Measurements from ENCODE around the gene RRN3. TPM values are rescaled to one million over a fixed set of nuclear protein-coding genes. Genes with fewer than 3 reads are reported as not detected.
"Not testable (repeated sequence)": the region's sequence is repeated elsewhere in the genome, so short reads cannot be mapped to it uniquely, and the experiment has no call there.

Gene RRN3, protein sequence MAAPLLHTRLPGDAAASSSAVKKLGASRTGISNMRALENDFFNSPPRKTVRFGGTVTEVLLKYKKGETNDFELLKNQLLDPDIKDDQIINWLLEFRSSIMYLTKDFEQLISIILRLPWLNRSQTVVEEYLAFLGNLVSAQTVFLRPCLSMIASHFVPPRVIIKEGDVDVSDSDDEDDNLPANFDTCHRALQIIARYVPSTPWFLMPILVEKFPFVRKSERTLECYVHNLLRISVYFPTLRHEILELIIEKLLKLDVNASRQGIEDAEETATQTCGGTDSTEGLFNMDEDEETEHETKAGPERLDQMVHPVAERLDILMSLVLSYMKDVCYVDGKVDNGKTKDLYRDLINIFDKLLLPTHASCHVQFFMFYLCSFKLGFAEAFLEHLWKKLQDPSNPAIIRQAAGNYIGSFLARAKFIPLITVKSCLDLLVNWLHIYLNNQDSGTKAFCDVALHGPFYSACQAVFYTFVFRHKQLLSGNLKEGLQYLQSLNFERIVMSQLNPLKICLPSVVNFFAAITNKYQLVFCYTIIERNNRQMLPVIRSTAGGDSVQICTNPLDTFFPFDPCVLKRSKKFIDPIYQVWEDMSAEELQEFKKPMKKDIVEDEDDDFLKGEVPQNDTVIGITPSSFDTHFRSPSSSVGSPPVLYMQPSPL
- polyA plus RNA-seq, result 10 to 100 TPM; 12.5 to 37.9 (median 15.8) TPM
- long read RNA-seq, donor 1, result 0 reads
- long read RNA-seq, donor 2, partial matches to known transcripts, result 0 of 2 reads
- long read RNA-seq, donor 2, other reads (novel, unspliced or antisense), result 0 of 2 reads
- long read RNA-seq, donor 3, partial matches to known transcripts, result 0 of 3 reads
- long read RNA-seq, donor 3, other reads (novel, unspliced or antisense), result 0 of 3 reads
- long read RNA-seq, donor 4, partial matches to known transcripts, result 0 of 1 reads
- long read RNA-seq, donor 4, other reads (novel, unspliced or antisense), result 0 of 1 reads
- long read RNA-seq, donor 5, partial matches to known transcripts, result 0 of 1 reads
- long read RNA-seq, donor 5, other reads (novel, unspliced or antisense), result 0 of 1 reads
- long read RNA-seq, donor 6, partial matches to known transcripts, result 180 of 196 reads
- long read RNA-seq, donor 6, other reads (novel, unspliced or antisense), result 12 of 196 reads
- long read RNA-seq, donor 7, partial matches to known transcripts, result 0 of 6 reads
- long read RNA-seq, donor 7, other reads (novel, unspliced or antisense), result 0 of 6 reads
- long read RNA-seq, donor 8, result 0 reads
- long read RNA-seq, donor 9, result 0 reads
- long read RNA-seq, donor 10, partial matches to known transcripts, result 39 of 70 reads
- long read RNA-seq, donor 10, other reads (novel, unspliced or antisense), result 25 of 70 reads

DNA sequence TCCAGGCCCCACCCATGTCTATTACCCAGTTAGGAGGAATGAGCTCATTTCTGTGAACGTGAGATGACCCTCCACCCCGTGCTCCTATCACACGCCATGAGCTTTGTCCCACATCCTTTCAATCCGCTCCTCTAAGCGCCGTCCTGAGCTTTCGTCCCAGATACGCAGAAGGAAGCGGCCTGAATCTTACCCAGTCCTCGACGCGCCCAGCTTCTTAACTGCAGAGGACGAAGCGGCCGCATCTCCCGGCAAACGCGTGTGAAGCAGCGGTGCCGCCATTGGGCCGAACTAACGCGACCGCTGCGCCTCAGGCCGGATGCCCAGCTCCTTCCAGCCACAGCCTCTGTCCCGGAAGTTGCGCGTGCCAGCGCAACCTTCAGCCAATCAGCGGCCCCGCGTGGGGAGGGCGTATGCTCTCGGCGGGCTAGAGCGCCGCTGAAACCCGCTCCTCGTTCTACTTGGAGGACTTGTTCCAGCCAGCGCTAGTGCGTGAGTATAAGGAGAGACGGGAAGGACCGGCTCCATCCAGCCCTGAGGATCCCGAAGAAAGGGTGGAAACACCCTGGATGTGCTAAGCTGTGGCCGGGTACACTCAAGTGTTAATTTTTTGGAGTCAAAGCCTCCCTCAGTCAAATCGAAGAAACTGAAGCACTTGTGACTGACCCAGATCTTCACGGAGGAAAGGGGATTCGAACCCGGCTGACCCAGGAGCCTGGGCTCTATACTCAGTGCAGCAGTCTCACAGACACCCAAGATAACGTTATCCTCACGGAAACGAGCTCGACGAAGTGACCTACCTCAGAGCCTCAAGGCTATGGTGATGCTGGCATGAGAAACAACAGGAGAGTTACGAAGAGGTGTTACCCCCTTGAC, at the start of gene RRN3:
RRN3 (minus strand) TSS at position 318 of the 873 bp plus-strand sequence; CDS start at position 279, 39 bp downstream.
- Histone ChIP-seq H3K27ac (ENCODE audit: low read depth in 1 of 3, low read length in 2 of 3) (peak within 1 kb of the TSS; percentile 88 to 98 (median 90)), H3K4me3 (ENCODE audit: low read depth in 1 of 3, low read length in 3 of 3) (peak within 1 kb of the TSS; percentile 60 to 76 (median 63))
- peak; percentile 93 to 97 for DNase-seq
- 2% methylated on average over 50 to 56 of the region's 56 CpGs for WGBS, 3 donors
- H3K27me3 ChIP-seq (ENCODE audit: control insufficient read depth in 3 of 3, insufficient read depth in 3 of 3, low read length in 3 of 3); H3K4me1 ChIP-seq (ENCODE audit: control insufficient read depth in 3 of 3, insufficient read depth in 2 of 3, low read depth in 1 of 3, low read length in 2 of 3); FAIRE-seq; H3K9me3 ChIP-seq (ENCODE audit: control insufficient read depth in 2 of 2, insufficient read depth in 1 of 2, low read depth in 1 of 2, low read length in 1 of 2); H3K36me3 ChIP-seq (ENCODE audit: control insufficient read depth in 3 of 3, insufficient read depth in 2 of 3, low read depth in 1 of 3, low read length in 3 of 3): not testable (repeated sequence)

DNA sequence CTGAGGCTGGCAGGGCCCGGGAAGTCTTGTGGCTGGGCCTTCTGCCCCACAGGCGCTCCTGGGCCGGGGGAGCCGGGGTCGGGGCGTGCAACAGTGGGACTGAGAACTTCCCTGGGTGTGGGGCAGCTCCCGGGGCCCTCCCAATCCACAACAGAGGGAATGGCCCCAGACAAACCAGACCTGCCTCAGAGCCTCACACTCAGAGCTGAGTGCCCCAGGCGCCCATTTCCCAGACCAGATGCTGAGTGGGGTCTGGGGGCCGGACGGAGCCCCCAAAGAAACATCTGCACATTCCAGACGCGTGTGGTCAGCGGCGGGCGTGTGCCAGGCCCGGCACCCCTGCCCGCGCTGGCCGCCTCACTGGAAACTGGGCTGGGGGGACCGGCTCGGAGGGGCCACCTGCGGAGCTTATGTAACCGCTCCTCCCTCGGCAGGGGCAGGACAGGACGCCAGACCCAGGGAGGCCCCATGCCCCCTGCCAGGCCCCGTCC, 49.6 kb upstream of the RRN3 start:
- H3K9me3 ChIP-seq (ENCODE audit: control insufficient read depth in 2 of 2, insufficient read depth in 1 of 2, low read depth in 1 of 2, low read length in 1 of 2); H3K36me3 ChIP-seq (ENCODE audit: control insufficient read depth in 3 of 3, insufficient read depth in 2 of 3, low read depth in 1 of 3, low read length in 3 of 3); H3K4me3 ChIP-seq (ENCODE audit: low read depth in 1 of 3, low read length in 3 of 3); H3K4me1 ChIP-seq (ENCODE audit: control insufficient read depth in 3 of 3, insufficient read depth in 2 of 3, low read depth in 1 of 3, low read length in 2 of 3); FAIRE-seq; DNase-seq; H3K27me3 ChIP-seq (ENCODE audit: control insufficient read depth in 3 of 3, insufficient read depth in 3 of 3, low read length in 3 of 3): not testable (repeated sequence)
- peak overlapping the region in 2 of 3 donors; percentile 51 to 74 for H3K27ac ChIP-seq (ENCODE audit: low read depth in 1 of 3, low read length in 2 of 3)
- WGBS, 3 donors, result 54 to 77% (median 70%) methylated on average over 18 to 26 of the region's 26 CpGs

DNA sequence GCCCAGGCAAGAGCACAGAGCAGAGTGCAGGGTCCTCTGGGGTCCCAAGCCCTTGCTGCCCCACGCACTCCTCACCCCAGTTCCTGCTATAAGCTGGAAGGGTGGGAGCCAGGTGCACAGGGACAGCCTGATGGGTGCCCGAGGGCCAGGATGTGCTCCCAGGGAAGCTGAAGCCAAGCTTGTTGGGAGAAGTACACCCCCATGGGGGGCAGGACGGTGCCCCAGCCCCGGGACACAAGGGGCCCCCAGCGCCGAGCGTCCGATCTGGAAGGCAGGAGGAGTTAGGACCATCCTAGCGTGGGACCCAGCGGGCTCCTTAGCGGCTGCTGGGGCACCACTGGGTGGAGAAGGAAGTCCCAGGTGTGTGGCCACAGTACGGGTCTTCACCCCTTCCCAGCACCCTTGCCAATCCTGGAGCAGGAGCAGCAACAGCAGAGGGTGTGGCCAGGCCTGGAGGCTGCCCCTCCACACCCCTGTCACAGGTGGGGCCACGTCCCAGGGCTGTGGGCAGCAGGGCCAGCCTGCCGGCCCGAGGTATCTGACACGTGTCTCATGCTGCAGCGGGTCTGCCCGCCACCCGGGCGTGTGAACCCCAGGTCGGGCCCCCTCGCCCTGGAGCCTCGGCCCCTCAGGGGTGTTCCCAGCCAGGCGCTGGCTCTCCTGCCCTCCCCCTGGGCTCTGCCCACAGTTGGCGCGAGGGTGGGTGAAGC, 49.0 kb upstream of the RRN3 start:
- H3K4me3 ChIP-seq (ENCODE audit: low read depth in 1 of 3, low read length in 3 of 3); H3K4me1 ChIP-seq (ENCODE audit: control insufficient read depth in 3 of 3, insufficient read depth in 2 of 3, low read depth in 1 of 3, low read length in 2 of 3); FAIRE-seq; H3K27ac ChIP-seq (ENCODE audit: low read depth in 1 of 3, low read length in 2 of 3); H3K27me3 ChIP-seq (ENCODE audit: control insufficient read depth in 3 of 3, insufficient read depth in 3 of 3, low read length in 3 of 3); H3K36me3 ChIP-seq (ENCODE audit: control insufficient read depth in 3 of 3, insufficient read depth in 2 of 3, low read depth in 1 of 3, low read length in 3 of 3); DNase-seq; H3K9me3 ChIP-seq (ENCODE audit: control insufficient read depth in 2 of 2, insufficient read depth in 1 of 2, low read depth in 1 of 2, low read length in 1 of 2): not testable (repeated sequence)
- WGBS, 3 donors, result 70 to 84% (median 74%) methylated on average over 13 to 24 of the region's 26 CpGs

DNA sequence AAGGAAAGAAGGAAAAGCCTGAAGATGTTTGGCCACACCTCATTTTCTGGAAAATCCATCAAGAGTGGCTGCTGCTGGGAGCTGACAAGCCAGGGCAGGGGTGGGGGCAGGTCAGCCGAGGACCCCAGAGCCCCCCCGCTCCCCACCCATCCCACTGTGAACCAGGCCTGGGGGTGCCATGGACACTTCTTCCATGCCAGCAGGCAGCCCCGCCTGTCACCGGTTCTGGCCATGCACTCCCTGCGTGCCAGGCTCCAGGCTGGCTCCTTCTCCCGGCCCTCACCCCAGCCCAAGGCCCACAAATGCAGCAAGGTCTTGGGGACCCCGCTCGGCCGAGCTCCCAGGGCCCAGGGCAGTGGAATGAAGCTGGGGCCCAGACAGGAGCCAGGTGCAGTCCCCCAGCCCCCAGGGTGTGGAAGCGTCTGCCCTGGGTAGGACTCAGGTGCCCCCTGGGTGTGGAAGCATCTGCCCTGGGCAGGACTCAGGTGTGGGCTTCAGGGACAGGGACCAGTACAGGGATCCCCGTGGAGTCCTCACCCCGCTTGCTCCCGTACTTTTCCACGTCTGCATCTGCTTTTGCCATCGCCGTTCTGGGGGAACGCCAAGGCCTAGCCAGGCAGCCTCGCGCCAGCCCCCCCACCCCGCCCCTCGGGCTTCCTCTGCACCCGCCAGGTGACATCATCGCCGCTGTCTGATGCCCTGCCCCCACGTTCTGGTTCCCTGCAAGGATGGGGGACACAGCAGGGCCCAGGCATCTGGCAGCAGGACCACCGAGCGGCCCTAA, 48.2 kb upstream of the RRN3 start:
- not testable (repeated sequence) for DNase-seq; H3K27ac ChIP-seq (ENCODE audit: low read depth in 1 of 3, low read length in 2 of 3)
- WGBS, 3 donors, result 81 to 91% (median 82%) methylated on average over 16 to 22 of the region's 27 CpGs

DNA sequence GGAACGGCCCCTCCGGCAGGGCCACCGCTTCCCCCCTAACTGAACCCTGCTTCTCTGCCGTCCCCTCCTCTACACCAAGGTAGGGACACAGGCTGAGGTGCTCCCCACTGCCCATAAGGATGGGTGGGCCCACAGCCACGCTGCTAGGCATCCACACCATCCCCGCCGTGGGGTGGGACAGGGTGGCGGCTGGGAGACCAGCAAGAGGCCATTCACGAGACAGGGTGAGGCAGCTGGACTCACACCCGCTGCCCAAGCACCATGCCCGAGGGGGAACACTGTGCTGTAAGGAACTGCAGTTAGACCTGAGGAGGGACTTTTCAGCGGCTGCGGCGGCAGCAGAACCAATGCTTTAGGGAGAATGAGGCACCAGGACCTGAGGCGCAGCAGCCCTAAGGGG, 47.5 kb upstream of the RRN3 start:
- WGBS, 3 donors, result 79 to 90% (median 88%) methylated on average over 11 to 12 of the region's 15 CpGs
- FAIRE-seq (no peak), DNase-seq (no peak)
- Histone ChIP-seq H3K27me3 (ENCODE audit: control insufficient read depth in 3 of 3, insufficient read depth in 3 of 3, low read length in 3 of 3) (no peaks in the 10 kb centered on the region), H3K4me1 (ENCODE audit: control insufficient read depth in 3 of 3, insufficient read depth in 2 of 3, low read depth in 1 of 3, low read length in 2 of 3) (no peaks in the 10 kb centered on the region), H3K36me3 (ENCODE audit: control insufficient read depth in 3 of 3, insufficient read depth in 2 of 3, low read depth in 1 of 3, low read length in 3 of 3) (peaks cover 0 to 2% (median 0%) of the 10 kb centered on the region in 3 donors), H3K4me3 (ENCODE audit: low read depth in 1 of 3, low read length in 3 of 3) (no peak overlapping the region), H3K27ac (ENCODE audit: low read depth in 1 of 3, low read length in 2 of 3) (no peak overlapping the region), H3K9me3 (ENCODE audit: control insufficient read depth in 2 of 2, insufficient read depth in 1 of 2, low read depth in 1 of 2, low read length in 1 of 2) (no peaks in the 10 kb centered on the region)

More for the DNA sequence above, 48.2 kb upstream of the RRN3 start:
- H3K4me1 ChIP-seq (ENCODE audit: control insufficient read depth in 3 of 3, insufficient read depth in 2 of 3, low read depth in 1 of 3, low read length in 2 of 3); H3K4me3 ChIP-seq (ENCODE audit: low read depth in 1 of 3, low read length in 3 of 3); H3K9me3 ChIP-seq (ENCODE audit: control insufficient read depth in 2 of 2, insufficient read depth in 1 of 2, low read depth in 1 of 2, low read length in 1 of 2); FAIRE-seq; H3K27me3 ChIP-seq (ENCODE audit: control insufficient read depth in 3 of 3, insufficient read depth in 3 of 3, low read length in 3 of 3); H3K36me3 ChIP-seq (ENCODE audit: control insufficient read depth in 3 of 3, insufficient read depth in 2 of 3, low read depth in 1 of 3, low read length in 3 of 3): not testable (repeated sequence)

DNA sequence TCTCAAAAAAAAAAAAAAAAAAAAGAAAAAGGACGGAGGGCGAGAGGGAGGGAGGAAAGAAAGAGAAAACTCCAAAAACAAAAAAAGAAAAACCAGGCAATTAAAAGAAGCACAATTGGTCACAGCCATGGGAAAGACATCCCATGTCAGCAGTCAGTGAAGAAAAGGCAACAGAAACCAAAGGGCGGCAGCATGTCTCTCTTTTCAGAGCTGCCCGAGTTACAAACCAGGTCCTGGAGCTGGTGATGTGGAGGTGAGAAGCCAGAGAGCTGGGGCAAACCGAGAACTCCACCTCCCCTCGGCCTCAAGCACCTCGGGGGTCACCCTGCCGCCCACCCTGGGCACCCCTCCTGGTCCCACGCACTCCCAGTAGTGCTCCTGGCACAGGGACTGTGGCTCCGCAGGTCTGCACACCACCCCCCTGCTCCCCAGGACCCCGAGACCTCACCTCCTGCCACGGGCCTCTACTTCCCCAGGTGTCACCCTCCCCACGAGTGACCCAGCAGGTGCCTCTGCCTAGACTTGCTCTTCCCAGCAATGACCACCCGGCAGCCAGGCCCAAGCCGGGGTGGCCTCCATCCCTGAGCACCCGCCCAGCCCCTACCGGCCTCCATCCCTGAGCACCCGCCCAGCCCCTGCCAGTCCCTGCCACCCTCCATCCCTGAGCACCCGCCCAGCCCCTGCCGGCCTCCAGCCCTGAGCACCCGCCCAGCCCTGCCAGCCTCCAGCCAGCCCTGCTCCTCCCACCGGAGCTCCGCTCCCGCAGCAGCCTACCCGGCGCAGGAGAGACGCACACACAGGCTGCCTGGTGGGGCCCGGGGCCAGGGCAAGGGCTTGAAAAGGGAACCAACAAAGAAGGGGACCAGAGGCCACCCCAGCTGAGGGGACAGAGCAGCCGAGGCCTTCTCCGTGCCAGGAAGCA, 46.6 kb upstream of the RRN3 start:
- not testable (repeated sequence) for FAIRE-seq; DNase-seq; H3K27me3 ChIP-seq (ENCODE audit: control insufficient read depth in 3 of 3, insufficient read depth in 3 of 3, low read length in 3 of 3); H3K36me3 ChIP-seq (ENCODE audit: control insufficient read depth in 3 of 3, insufficient read depth in 2 of 3, low read depth in 1 of 3, low read length in 3 of 3); H3K9me3 ChIP-seq (ENCODE audit: control insufficient read depth in 2 of 2, insufficient read depth in 1 of 2, low read depth in 1 of 2, low read length in 1 of 2); H3K4me1 ChIP-seq (ENCODE audit: control insufficient read depth in 3 of 3, insufficient read depth in 2 of 3, low read depth in 1 of 3, low read length in 2 of 3); H3K4me3 ChIP-seq (ENCODE audit: low read depth in 1 of 3, low read length in 3 of 3); H3K27ac ChIP-seq (ENCODE audit: low read depth in 1 of 3, low read length in 2 of 3)
- WGBS, 3 donors, result 80 to 85% (median 83%) methylated on average over 29 to 30 of the region's 30 CpGs

All from small intestine (tissue), 16 donors.